Stimulated activated CD4-positive, alpha-beta T cell treated with anti-CD3 and anti-CD28 coated beads, Interleukin-12 subunit alpha, Interleukin-12 subunit beta, amount 100 ng/mL, for 48 hours (primary cell): Measurements from ENCODE around the gene EPHB2.
A peak's percentile ranks its signal among the peaks of the same experiment; 100 is the strongest.
"Not testable (repeated sequence)": the region's sequence is repeated elsewhere in the genome, so short reads cannot be mapped to it uniquely, and the experiment has no call there.

Source experiments
- DNase-seq, 3 donors: peaks; one replicate each; pipeline ENCODE4 v3.0.0-alpha.2; 2020; ENCODE audit warnings: low read depth in 2 of 3, low spot score in 1 of 3

The EPHB2 gene

DNA sequence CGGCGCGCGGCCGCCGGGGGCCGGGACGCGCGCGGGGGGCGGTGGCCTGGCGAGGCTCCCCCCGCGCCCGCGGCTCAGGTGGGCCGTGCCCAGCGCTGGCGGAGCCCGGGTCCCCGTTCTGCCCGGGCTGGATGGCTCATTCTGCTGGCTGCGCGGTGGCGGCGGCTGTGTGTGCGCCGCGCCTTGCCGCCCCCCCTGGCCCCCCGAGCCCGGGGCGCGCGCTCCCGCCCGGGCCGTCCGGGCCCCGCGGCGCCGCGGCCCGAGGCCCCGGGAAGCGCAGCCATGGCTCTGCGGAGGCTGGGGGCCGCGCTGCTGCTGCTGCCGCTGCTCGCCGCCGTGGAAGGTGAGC is at the start of gene EPHB2:
Gene EPHB2, plus strand, starts transcription at position 139 of the 349 bp plus-strand sequence. Its CDS starts 144 bp downstream, at position 283.
- no peak for DNase-seq

- DNase-seq, result no peak
Observed at GRCh38 chr1:22661880-22662279, 48.8 kb upstream of the EPHB2 start.

DNA sequence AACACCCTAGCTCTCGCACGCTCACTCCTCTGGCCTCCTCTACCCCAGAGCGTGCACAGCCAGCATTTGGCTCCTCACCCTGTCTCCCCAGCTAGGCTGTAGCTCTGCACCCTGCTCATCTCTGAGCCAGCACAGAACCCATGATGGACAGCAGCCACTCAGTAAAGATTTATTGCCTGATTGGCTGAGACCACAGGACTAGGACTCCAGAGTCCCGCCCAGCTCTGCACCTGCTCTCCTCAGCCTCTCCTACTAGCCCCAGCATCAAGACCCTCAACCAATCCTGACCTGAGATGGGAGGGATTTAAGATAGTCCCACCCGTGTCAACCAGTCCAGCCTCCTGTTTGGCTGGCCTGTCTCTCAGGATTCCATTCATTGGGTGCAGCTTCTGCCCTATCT is 48.3 kb upstream of the EPHB2 start:
- no peak for DNase-seq

GRCh38 chr1:22662986-22663408 is 47.6 kb upstream of the EPHB2 start:
- no peak for DNase-seq

GRCh38 chr1:22665752-22666151 is 44.9 kb upstream of the EPHB2 start:
- DNase-seq, result no peak

GRCh38 chr1:22666412-22666811 is 44.2 kb upstream of the EPHB2 start:
- DNase-seq, result no peak

DNA sequence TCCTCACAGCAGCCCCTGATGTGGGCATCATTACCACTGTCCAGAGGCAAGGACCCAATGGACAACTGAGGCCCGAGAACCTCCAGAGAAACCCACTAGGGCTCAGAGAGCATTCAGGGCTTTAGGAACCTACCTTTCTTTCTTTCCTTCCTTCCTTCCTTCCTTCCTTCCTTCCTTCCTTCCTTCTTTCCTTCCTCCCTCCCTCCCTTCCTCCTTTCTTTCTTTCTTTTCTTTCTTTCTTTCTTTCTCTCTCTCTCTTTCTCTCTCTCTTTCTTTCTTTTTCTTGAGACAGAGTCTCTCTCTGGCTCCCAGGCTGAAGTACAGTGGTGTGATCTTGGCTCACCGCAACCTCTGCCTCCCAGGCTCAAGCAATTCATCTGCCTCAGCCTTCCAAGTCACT is 41.8 kb upstream of the EPHB2 start:
- DNase-seq, result not testable (repeated sequence)

DNA sequence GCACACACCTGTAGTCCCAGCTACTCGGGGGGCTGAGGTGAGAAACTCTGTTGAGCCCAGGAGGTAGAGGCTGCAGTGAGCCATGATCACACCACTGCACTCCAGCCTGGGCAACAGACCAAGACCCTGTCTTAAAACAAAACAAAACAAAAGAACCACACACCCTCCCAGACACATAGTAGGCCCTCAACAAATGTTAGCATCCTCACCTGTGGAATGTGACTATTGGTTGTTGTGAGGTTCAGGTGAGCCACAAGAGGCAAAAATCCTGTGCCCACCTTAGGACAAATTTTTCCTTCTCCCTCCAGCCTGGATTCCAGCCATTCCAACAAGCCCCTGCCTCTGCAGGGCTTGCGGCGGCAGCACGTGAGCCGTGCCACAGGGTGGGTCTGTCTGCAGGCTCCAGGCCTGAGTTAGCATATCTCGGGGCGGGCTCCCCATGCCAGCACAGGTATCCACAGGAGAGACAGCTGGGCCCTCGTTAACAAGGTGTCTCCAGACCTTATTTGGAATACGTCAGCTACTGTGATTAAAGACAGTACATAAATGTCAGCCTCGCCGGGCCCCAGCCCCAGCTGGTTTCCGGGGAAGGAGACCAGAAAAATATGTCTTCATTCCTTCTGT is 40.2 kb upstream of the EPHB2 start:
- DNase-seq, result no peak

DNA sequence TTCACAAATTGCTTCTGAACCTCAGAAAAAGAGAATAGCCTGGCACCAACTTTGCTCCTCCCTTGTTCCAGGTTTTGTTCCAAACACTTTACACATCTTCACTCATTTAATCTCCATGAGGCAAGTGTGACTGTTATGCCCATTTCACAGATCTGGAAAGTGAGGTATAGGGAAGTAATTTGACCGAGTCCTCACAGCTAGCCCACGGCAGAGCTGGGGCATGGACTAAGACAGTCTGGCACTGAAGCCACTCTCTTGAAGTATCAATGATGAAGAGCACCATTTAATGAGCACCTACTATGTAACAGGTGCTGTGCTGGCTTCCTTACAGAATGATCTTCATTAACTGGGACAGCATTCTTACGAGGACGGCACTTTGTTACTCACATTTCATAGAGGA is 38.6 kb upstream of the EPHB2 start:
- DNase-seq, result no peak

DNA sequence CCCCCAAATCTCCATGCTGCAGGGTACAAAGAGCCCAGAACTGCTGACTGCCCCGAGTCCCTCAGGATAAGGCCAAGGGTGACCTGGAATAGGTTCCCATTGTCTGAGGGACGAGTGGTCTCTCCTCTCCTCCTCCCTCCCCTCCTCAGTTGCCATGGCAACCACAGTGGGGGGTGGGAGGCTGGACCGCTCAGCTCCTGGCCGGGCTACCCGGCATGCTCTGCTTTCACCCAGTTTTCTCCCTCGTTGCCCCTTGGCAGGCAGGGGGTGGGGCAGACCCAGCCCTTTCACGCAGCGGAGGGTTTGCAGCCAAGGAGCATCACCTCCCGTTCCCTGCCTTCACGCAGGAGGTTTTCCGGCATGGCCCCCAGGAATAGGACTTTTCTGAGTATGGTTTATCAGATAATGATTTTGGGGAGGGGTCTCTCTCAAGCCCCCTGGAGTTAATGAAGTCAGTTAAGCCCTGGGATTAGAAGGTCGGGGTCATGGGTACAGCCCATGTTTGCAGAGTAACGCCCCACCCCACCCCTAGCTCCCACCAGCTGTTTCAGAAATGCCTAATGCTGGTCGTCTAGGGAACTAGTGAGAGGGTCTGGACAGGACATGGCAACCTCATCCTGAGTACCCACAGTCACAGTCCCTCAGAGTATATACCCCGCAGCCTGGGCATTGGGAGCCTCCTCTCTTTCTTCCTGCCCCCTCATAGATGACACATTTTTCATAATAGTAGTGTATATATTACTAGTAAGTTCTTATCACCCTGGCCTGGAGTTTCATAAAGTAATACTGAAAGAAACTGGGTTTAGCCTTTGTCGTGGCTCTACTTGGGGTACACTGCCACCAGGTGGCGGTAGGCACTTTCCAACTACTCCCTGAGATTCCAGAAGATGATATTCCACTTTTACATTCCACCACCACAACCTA is 36.9 kb upstream of the EPHB2 start:
- DNase-seq, result peak; percentile 4 to 26 (median 17)

GRCh38 chr1:22674410-22674749 is 36.3 kb upstream of the EPHB2 start:
- no peak for DNase-seq

GRCh38 chr1:22676151-22676550 is 34.5 kb upstream of the EPHB2 start:
- DNase-seq, result not testable (repeated sequence)

DNA sequence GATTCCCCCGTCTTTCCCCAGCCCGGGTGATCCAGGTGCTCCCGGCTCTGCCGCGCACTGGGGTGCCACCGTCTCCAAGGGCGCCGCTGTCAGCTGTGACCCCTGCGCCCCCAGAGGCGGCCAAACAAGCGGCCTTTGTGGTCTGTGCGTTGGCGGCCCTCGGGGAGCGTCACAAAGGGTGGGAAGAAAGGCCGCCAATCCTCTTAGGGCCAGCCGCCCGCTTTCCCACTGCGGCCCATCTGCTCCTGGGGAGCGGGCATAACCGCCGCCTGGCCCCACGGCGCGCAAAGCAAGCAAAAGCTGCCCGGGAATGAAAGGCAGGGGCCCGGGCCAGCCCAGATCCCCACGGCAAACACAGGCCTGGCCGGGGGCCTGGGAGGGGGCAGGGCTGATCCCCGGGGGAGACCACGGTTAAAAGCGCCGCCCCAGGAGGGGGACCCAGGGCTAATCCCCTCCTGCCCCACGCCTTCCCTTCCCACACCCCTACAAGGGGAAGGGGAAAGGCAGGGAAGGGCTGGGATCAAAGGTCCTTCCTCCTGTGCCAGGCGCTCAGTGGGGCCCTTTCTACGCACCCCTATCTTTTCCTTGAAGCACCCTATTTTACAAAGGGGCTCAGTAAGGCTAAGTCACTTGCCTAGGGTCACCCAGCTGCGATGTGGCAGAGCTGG is 33.6 kb upstream of the EPHB2 start:
- DNase-seq, result no peak

DNA sequence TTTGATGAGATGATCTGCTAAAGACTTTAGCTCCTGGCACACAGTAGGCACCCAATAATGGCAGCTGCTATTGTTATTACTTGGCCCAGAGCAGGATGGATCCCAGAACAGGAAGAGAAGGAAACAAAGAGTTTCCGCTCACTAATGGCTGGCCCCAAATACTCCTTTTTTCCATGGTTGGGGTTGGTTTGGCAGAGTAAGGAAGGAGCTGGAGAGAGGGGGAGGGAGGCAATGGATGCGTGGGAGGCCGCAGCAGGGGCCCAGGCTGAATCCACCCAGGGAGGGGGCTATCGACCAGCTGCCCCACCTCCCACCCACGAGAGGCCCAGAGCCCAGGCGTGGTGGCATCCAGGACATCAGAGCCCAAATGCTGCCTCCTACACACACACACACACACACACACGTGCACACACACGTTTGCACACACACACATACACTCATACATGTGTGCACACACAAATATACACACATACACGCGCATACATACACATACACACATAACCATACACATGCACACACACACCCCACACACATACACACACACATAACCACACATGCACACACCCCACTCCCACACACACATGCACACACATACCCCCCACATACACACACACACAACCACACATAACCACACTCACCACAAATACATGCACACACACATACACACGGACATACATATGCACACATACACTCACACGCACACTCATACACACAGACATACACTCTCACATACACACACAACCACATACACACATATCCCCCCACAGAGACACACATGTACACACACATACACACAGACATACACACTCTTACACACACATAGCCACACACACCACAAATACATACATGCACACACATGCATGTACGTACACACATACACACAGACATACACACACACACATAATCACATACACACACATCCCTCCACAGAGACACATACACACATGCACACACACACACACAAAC is 32.4 kb upstream of the EPHB2 start:
- DNase-seq, result no peak

DNA sequence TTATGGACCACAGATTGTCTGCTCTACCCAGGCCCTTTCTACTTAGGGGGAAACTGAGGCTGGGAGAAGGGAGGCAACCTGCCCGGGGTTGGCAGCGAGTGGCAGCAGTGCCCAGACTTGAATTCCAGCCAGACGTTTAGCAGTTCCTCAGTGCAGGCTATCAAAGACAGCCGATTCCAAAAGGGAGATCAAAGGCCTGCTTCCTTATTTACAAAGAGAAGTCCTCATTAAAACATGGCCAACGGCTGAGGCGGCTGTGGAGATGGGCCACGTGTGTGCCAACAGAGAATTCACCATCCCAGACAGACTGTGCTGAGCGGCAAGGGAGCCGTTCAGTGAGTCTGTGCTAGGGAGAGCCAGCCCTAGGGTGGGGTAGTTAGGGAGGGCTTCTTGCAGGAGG is 29.9 kb upstream of the EPHB2 start:
- DNase-seq, result no peak

DNA sequence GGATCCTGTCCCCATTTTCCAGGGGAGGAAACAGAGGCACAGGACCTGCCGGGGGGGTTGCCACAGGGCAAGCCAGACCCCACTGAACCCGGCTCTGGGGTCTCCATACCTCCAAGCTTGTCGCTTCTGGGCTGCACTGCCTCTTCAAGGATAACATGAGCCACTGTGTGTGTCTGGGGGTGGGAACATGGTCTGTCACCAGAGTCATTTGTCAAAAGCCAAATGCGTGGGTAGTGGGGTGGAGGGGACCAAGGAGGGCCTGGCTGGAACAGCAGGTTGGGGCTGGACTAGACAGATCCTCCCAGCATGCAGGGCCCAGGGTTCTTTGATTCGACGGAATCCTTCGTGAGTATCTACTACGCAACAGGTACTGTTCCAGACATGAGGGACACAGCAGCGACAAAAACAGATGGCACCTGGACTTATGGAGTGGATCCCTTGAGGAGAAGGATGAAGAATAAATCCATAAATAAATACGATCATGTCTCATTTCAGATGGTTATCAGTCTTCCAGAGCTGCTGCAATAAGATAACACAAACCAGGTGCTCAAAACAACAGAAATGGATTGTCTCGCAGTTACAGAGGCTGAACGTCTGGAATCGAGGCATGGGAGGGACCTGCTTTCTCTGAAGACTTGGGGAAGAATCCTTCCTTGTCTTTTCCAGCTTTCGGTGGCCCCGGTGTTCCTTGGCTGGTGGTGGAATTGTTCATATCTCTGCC is 28.9 kb upstream of the EPHB2 start:
- no peak for DNase-seq

DNA sequence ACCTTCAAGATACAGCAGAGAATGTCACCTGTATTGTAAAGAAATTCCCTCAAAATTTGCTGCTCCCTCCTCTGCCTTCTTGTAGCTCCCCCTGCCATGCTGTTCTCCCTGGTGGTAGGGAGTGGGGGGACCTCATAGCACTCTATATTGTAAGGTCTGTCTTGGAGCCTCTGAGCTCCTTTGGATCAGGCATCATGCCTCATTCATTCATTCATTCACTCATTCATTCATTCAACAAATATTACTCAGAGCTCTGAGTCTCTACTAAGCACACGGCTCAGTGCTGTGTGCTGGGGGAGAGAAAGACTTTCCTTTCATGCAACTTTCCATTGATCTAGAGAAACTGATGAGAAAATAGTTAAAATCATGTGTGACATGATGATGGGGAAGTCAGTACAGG is 27.1 kb upstream of the EPHB2 start:
- DNase-seq, result no peak

GRCh38 chr1:22685591-22686059 is 25.0 kb upstream of the EPHB2 start:
- DNase-seq, result no peak

DNA sequence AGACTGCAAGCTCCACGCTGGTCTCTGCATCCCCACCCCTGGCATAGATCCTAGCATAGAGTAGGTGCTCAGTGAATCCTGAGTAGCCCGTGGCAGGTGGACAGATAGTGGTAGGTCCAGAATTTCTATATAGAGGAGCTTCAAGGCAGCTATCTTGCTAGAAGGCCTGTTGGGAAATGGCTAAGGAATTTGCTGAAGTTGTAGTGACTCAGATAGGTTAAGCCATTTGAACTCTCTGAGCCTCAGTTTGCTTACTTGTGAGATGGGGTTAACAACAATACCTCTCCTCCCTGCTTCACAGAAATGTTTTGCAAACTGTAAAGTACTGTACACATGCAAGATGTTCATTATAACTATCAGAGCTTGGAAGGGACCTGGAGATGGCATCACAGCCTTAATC is 23.4 kb upstream of the EPHB2 start:
- DNase-seq, result no peak

- no peak for DNase-seq
Observed at GRCh38 chr1:22688466-22688865, 22.2 kb upstream of the EPHB2 start.
